B cell (primary cell): ENCODE measurements around the gene RASA3. TPM values are rescaled to one million over a fixed set of nuclear protein-coding genes. Genes with fewer than 3 reads are reported as not detected.

Experiments used
- ATAC-seq: fragments of 200-7000 bp; cut with Tn5 transposase; one replicate; pipeline ENCODE4 v1.10.0; 2021; ENCODE audit warnings: low read depth, mild to moderate bottlenecking, moderate number of reproducible peaks, moderate library complexity
- CTCF ChIA-PET: fragments of 350-600 bp; sonication (Branson Sonifier 250); formaldehyde crosslinking; loops from one replicate; lab custom pipeline; 2021; ENCODE audit warnings: antibody characterized with exemption, inconsistent platforms; lab: Charles Lee
- POLR2A ChIA-PET: fragments of 350-600 bp; sonication (Branson Sonifier 250); formaldehyde crosslinking; loops from one replicate; lab custom pipeline; 2021; ENCODE audit warnings: antibody characterized with exemption; lab: Charles Lee
- DNase-seq: peaks from one replicate; pipeline ENCODE4 v3.0.0; 2013
- H2AFZ ChIP-seq: 2 replicates; pipeline ENCODE4 v1.6.1; 2012; ENCODE audit warnings: mild to moderate bottlenecking, low read depth, low read length; ENCODE audit not compliant: insufficient read depth, poor library complexity, severe bottlenecking
- H3K27ac ChIP-seq, 2 donors: 1 replicate in 1 of 2; 2 replicates in 1 of 2; pipeline ENCODE4 v1.5.1; 2012 to 2013; ENCODE audit warnings: low read length in 2 of 2, mild to moderate bottlenecking in 2 of 2, moderate library complexity in 1 of 2
- H3K27me3 ChIP-seq, 4 experiments: fragments of 200-600 bp in 1 of 4; sonication (generic) in 1 of 4; replicated peaks in 1 of 4; 1 replicate in 2 of 4; 2 replicates in 2 of 4; pipeline versions ENCODE4 v1.6.1 to v1.7.0; 2013 to 2016; ENCODE audit warnings: low read length in 3 of 4, mild to moderate bottlenecking in 2 of 4, mixed read lengths in 1 of 4, moderate library complexity in 1 of 4; ENCODE audit not compliant: insufficient read depth in 4 of 4, control insufficient read depth in 3 of 4; ENCODE audit errors: control extremely low read depth in 1 of 4
- H3K36me3 ChIP-seq, 2 experiments: replicated peaks in 1 of 2; 1 replicate in 1 of 2; 2 replicates in 1 of 2; pipeline versions ENCODE4 v1.6.1 to v1.7.1; 2013; ENCODE audit warnings: low read length in 1 of 2; ENCODE audit not compliant: insufficient read depth in 2 of 2, control insufficient read depth in 1 of 2; ENCODE audit errors: control extremely low read depth in 1 of 2, extremely low read depth in 1 of 2
- H3K4me1 ChIP-seq, 2 donors: fragments of 200-600 bp in 1 of 2; sonication (generic) in 1 of 2; 1 replicate in 1 of 2; 2 replicates in 1 of 2; pipeline versions ENCODE4 v1.5.1 to v1.6.1; 2013 to 2017; ENCODE audit warnings: low read length in 2 of 2; ENCODE audit not compliant: control insufficient read depth in 2 of 2, insufficient read depth in 2 of 2
- H3K4me2 ChIP-seq: replicated peaks from 2 replicates; pipeline ENCODE3; 2012; ENCODE audit warnings: mild to moderate bottlenecking, low read depth, low read length; ENCODE audit not compliant: poor library complexity, severe bottlenecking
- H3K4me3 ChIP-seq, 5 experiments: fragments of 200-600 bp in 1 of 5; sonication (generic) in 1 of 5; 1 replicate in 3 of 5; 2 replicates in 2 of 5; pipeline versions ENCODE4 v1.5.1 to v1.7.0; 2011 to 2016; ENCODE audit warnings: low read length in 4 of 5, mild to moderate bottlenecking in 4 of 5, low read depth in 2 of 5, control low read depth in 1 of 5, moderate library complexity in 1 of 5; ENCODE audit not compliant: insufficient read depth in 1 of 5; ENCODE audit errors: control extremely low read depth in 1 of 5, extremely low read depth in 1 of 5
- H3K79me2 ChIP-seq: fragments of 200-600 bp; sonication (generic); one replicate; pipeline ENCODE4 v1.6.0; 2016; ENCODE audit warnings: low read length; ENCODE audit not compliant: control insufficient read depth, insufficient read depth
- H3K9ac ChIP-seq: fragments of 200-600 bp; sonication (generic); 2 replicates; pipeline ENCODE4 v1.6.1; 2017; ENCODE audit warnings: mild to moderate bottlenecking, low read length, moderate library complexity
- H3K9me3 ChIP-seq, 3 donors: one replicate each; pipeline versions ENCODE4 v1.6.1 to v1.7.1; 2013; ENCODE audit warnings: low read length in 2 of 3; ENCODE audit not compliant: control insufficient read depth in 2 of 3, insufficient read depth in 1 of 3; ENCODE audit errors: control extremely low read depth in 1 of 3
- H4K20me1 ChIP-seq: 2 replicates; pipeline ENCODE4 v1.6.0; 2012; ENCODE audit warnings: mild to moderate bottlenecking, low read length; ENCODE audit not compliant: insufficient read depth, control insufficient read depth, poor library complexity, severe bottlenecking
- H3K27ac Mint-ChIP-seq: one replicate; pipeline ENCODE4 v1.8.0; 2021; ENCODE audit warnings: mixed read lengths
- H3K27me3 Mint-ChIP-seq: one replicate; pipeline ENCODE4 v1.8.0; 2021; ENCODE audit warnings: mixed read lengths
- H3K4me1 Mint-ChIP-seq: one replicate; pipeline ENCODE4 v1.8.0; 2021; ENCODE audit warnings: mixed read lengths
- H3K4me3 Mint-ChIP-seq: one replicate; pipeline ENCODE4 v1.8.0; 2021; ENCODE audit warnings: mixed read lengths
- H3K9me3 Mint-ChIP-seq: one replicate; pipeline ENCODE4 v1.8.0; 2022; ENCODE audit warnings: mixed read lengths; ENCODE audit not compliant: insufficient read depth
- EZH2 ChIP-seq: IDR thresholded peaks from 2 replicates; pipeline ENCODE4 v1.6.1; 2012; ENCODE audit warnings: borderline replicate concordance, low read depth, mild to moderate bottlenecking, moderate library complexity, low read length; ENCODE audit not compliant: insufficient read depth, poor library complexity, severe bottlenecking
- whole genome bisulfite sequencing: methylation state at CpG from one replicate; pipeline ENCODE4 v1.1.5; 2013; ENCODE audit warnings: missing lambda C conversion rate; ENCODE audit not compliant: insufficient coverage; 5-methylcytosine and 5-hydroxymethylcytosine counted together
- intact Hi-C: fragments of 100-400 bp; cut with micrococcal nuclease; formaldehyde crosslinking; loops from one replicate; pipeline ENCODE4 v1.10.0; 2022
- polyA plus RNA-seq: library from polyadenylated mRNA; depleted of rRNA; stranded (reverse); fragments of >200 nt; gene quantifications from 2 replicates; pipeline ENCODE4 v1.2.3, GENCODE V29; 2012
- total RNA-seq, 2 donors: library from RNA; stranded (reverse); fragments of 120-200 nt in 1 of 2; gene quantifications; 1 replicate in 1 of 2; 2 replicates in 1 of 2; pipeline versions ENCODE4 v1.2.3 to v1.2.4, GENCODE V29; 2013 to 2022
- TF ChIP-seq, protein P1 (sequence below): fragments of 200-600 bp; IDR thresholded peaks from one replicate; pipeline ENCODE4 v1.8.0; 2022; ENCODE audit warnings: antibody characterized with exemption, mild to moderate bottlenecking

Gene RASA3
- total and polyA plus RNA-seq, 2 donors (not counting 1 experiment from before 2014, with no cell fraction given): 54.2 to 87.4 TPM

DNA sequence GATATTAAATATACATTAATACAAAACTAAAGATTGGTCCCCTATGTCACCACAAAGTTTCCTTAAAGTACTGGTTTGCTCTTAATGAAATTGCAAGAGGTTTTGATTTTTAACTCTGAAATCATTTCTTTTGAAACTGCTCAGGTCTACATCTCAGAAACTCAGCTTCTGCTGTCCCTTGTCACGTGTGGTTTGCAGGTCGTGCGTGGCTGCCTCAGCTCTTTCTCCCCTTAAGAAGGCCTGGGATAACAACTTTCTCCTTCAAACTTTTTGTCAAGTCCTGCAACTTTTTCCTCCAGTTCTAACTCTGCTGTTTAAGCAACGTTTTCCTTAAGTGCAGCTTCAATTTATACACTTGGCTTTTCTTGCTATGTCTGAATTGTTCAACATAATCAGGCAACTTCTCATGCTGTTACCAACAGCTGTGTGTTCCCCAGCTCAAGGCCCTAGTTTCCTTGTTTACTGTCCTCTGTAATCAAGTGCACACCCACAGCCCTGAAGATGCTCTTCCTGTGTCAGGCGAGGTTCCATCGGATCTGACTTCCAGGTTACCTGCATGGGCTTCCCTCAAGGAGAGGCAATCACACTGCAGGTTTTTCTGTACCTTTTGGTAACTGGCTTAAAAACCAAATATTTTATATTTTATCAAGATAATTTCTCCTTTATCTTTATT lies 172.0 kb downstream of the RASA3 start:
- TF ChIP-seq, protein P1, sequence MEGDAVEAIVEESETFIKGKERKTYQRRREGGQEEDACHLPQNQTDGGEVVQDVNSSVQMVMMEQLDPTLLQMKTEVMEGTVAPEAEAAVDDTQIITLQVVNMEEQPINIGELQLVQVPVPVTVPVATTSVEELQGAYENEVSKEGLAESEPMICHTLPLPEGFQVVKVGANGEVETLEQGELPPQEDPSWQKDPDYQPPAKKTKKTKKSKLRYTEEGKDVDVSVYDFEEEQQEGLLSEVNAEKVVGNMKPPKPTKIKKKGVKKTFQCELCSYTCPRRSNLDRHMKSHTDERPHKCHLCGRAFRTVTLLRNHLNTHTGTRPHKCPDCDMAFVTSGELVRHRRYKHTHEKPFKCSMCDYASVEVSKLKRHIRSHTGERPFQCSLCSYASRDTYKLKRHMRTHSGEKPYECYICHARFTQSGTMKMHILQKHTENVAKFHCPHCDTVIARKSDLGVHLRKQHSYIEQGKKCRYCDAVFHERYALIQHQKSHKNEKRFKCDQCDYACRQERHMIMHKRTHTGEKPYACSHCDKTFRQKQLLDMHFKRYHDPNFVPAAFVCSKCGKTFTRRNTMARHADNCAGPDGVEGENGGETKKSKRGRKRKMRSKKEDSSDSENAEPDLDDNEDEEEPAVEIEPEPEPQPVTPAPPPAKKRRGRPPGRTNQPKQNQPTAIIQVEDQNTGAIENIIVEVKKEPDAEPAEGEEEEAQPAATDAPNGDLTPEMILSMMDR: no peak
- no peak for TF ChIP-seq EZH2
- Mint-ChIP-seq H3K27ac (no peak overlapping the region), H3K27me3 (no peaks in the 10 kb centered on the region), H3K4me3 (no peak overlapping the region), H3K4me1 (no peaks in the 10 kb centered on the region), H3K9me3 (peaks cover 3% of the 10 kb centered on the region)
- no peak overlapping the region for H3K9ac ChIP-seq
- no peak overlapping the region for H2AFZ ChIP-seq
- H3K27ac ChIP-seq: no peak overlapping the region
- no peaks in the 10 kb centered on the region for H3K4me1 ChIP-seq
- no peak for DNase-seq
- no peak overlapping the region for H3K4me3 ChIP-seq
- peaks cover 5 to 40% (median 13%) of the 10 kb centered on the region in 3 donors for H3K9me3 ChIP-seq
- ChIA-PET POLR2A (no interaction called here), CTCF (interaction anchor here (0.7 to 0.9 kb wide), 3 partner anchors 12 to 358 kb away, joined by 3 read pairs; no protein-coding TSS in a partner anchor)
- H3K36me3 ChIP-seq: no peaks in the 10 kb centered on the region
- WGBS: 83% methylated on average over 6 of the region's 6 CpGs
- no peak for ATAC-seq
- no peaks in the 10 kb centered on the region for H4K20me1 ChIP-seq
- intact Hi-C loops: no loop called here
- H3K27me3 ChIP-seq: no peaks in the 10 kb centered on the region
- H3K79me2 ChIP-seq: no peaks in the 10 kb centered on the region
- H3K4me2 ChIP-seq: no peak overlapping the region

DNA sequence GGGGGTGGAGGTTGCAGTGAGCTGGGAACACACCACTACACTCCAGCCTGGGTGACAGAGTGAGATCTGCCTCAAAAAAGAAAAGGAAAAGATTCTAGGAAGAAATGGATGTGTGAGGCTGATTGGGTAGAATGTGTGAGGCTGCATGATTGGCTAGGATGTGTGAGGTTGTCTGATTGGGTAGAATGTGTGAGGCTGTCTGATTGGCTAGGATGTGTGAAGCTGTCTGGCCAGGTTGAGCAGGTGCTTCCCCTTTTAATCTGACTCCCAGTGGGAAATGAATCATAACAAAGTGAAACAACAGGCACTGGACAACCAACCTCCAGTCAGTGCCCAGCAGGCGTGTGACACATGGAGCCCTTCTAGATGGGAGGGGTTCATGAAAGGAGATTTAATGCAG lies 173.2 kb downstream of the RASA3 start:
- H3K4me3 Mint-ChIP-seq: no peak overlapping the region

More for the DNA sequence above, 173.2 kb downstream of the RASA3 start:
- H3K4me1 Mint-ChIP-seq: no peaks in the 10 kb centered on the region
- no peaks in the 10 kb centered on the region for H4K20me1 ChIP-seq
- intact Hi-C loops: no loop called here
- no peak overlapping the region for H3K4me2 ChIP-seq
- H3K27ac Mint-ChIP-seq: no peak overlapping the region
- no peak for DNase-seq
- H3K27me3 ChIP-seq: no peaks in the 10 kb centered on the region
- ChIA-PET POLR2A (no interaction called here), CTCF (no interaction called here)
- no peaks in the 10 kb centered on the region for H3K36me3 ChIP-seq
- no peaks in the 10 kb centered on the region for H3K27me3 Mint-ChIP-seq
- no peak for ATAC-seq
- TF ChIP-seq, protein P1: no peak
- TF ChIP-seq EZH2: no peak
- H2AFZ ChIP-seq: no peak overlapping the region
- H3K27ac ChIP-seq: no peak overlapping the region
- no CpG with 5 or more reads among the region's 1 CpG for WGBS
- H3K9me3 Mint-ChIP-seq: peaks cover 3% of the 10 kb centered on the region
- H3K4me1 ChIP-seq: no peaks in the 10 kb centered on the region
- H3K9ac ChIP-seq: no peak overlapping the region
- peaks cover 5 to 50% (median 13%) of the 10 kb centered on the region in 3 donors for H3K9me3 ChIP-seq
- H3K4me3 ChIP-seq: no peak overlapping the region
- H3K79me2 ChIP-seq: no peaks in the 10 kb centered on the region
